Measurements from ENCODE around the gene METTL6. TPM values are rescaled to one million over a fixed set of nuclear protein-coding genes. Genes with fewer than 3 reads are reported as not detected.
"Not testable (repeated sequence)": the region's sequence is repeated elsewhere in the genome, so short reads cannot be mapped to it uniquely, and the experiment has no call there.

METTL6 gene
- total and polyA plus RNA-seq, 2 donors (not counting 1 experiment from before 2014, with no cell fraction given), result 25.7 to 37.3 TPM

DNA sequence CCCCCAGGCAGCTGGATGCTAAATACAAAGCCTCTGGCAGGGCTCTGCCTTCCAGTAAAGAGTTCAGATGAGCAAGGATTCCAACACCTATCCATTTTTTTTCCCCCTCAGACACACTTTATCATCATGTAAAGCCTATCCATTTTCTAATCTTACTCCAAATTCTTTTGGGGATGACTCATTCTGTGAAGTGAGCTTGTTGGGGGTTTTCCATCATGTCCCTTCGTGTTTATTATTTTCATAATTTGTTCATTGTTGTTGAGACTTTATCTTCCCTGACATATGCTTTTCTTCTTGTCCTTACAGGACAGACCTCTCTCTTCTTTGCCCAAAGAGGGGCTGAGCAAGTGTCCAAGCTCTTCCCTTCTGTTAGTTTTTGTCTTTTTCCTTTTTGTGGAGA is 60.3 kb downstream of the METTL6 start:
- H3K9ac ChIP-seq (ENCODE audit: insufficient read depth, low read length), result no peak overlapping the region
- no peaks in the 10 kb centered on the region for H3K36me3 ChIP-seq (ENCODE audit: control insufficient read depth, insufficient read depth, low read length)
- H4K20me1 ChIP-seq (ENCODE audit: control insufficient read depth, extremely low read depth, insufficient read depth, low read length), result no peaks in the 10 kb centered on the region
- H3K4me3 ChIP-seq (replicated peaks in 1 of 4; ENCODE audit: control extremely low read depth in 1 of 4, insufficient read depth in 1 of 4, low read depth in 3 of 4, low read length in 4 of 4), result no peak overlapping the region
- H3K4me2 ChIP-seq (ENCODE audit: extremely low read depth, insufficient read depth, low read length), result no peak overlapping the region
- peak; percentile 12 to 55 for DNase-seq (ENCODE audit: low read depth in 2 of 2)
- no peaks in the 10 kb centered on the region for H3K9me3 ChIP-seq (ENCODE audit: control insufficient read depth, insufficient read depth, low read depth, low read length)
- H3K4me1 ChIP-seq (ENCODE audit: control insufficient read depth, extremely low read depth, insufficient read depth, low read length), result no peaks in the 10 kb centered on the region
- TF ChIP-seq EZH2 (IDR thresholded peaks at IDR 0.05; ENCODE audit: low read length, missing control alignments), result no peak
- no peak for TF ChIP-seq CTCF (conservative IDR thresholded peaks at IDR 0.05 in 1 of 2, IDR thresholded peaks at IDR 0.05 in 1 of 2; ENCODE audit: low read depth in 1 of 2, low read length in 2 of 2)
- H2AFZ ChIP-seq (ENCODE audit: low read length), result no peak overlapping the region
- H3K79me2 ChIP-seq (ENCODE audit: control insufficient read depth, insufficient read depth, low read length), result no peaks in the 10 kb centered on the region
- no peaks in the 10 kb centered on the region for H3K27me3 ChIP-seq (ENCODE audit: control insufficient read depth, insufficient read depth, low read length)
- H3K27ac ChIP-seq (ENCODE audit: insufficient read depth, low read length), result no peak overlapping the region

GRCh38 chr3:15364078-15364477 is 63.3 kb downstream of the METTL6 start:
- H4K20me1 ChIP-seq (ENCODE audit: control insufficient read depth, extremely low read depth, insufficient read depth, low read length); H3K9me3 ChIP-seq (ENCODE audit: control insufficient read depth, insufficient read depth, low read depth, low read length); H3K4me3 ChIP-seq (replicated peaks in 1 of 4; ENCODE audit: control extremely low read depth in 1 of 4, insufficient read depth in 1 of 4, low read depth in 3 of 4, low read length in 4 of 4); H3K79me2 ChIP-seq (ENCODE audit: control insufficient read depth, insufficient read depth, low read length); H3K27me3 ChIP-seq (ENCODE audit: control insufficient read depth, insufficient read depth, low read length); H2AFZ ChIP-seq (ENCODE audit: low read length); H3K4me1 ChIP-seq (ENCODE audit: control insufficient read depth, extremely low read depth, insufficient read depth, low read length); H3K27ac ChIP-seq (ENCODE audit: insufficient read depth, low read length); H3K9ac ChIP-seq (ENCODE audit: insufficient read depth, low read length); H3K36me3 ChIP-seq (ENCODE audit: control insufficient read depth, insufficient read depth, low read length); H3K4me2 ChIP-seq (ENCODE audit: extremely low read depth, insufficient read depth, low read length): not testable (repeated sequence)
- DNase-seq (ENCODE audit: low read depth in 2 of 2), result peak in 1 of 2 donors; percentile 61

- Histone ChIP-seq H3K9me3 (ENCODE audit: control insufficient read depth, insufficient read depth, low read depth, low read length) (no peaks in the 10 kb centered on the region), H3K9ac (ENCODE audit: insufficient read depth, low read length) (no peak overlapping the region), H4K20me1 (ENCODE audit: control insufficient read depth, extremely low read depth, insufficient read depth, low read length) (no peaks in the 10 kb centered on the region), H3K4me1 (ENCODE audit: control insufficient read depth, extremely low read depth, insufficient read depth, low read length) (peaks cover 4% of the 10 kb centered on the region), H3K79me2 (ENCODE audit: control insufficient read depth, insufficient read depth, low read length) (no peaks in the 10 kb centered on the region), H3K36me3 (ENCODE audit: control insufficient read depth, insufficient read depth, low read length) (no peaks in the 10 kb centered on the region), H3K4me2 (ENCODE audit: extremely low read depth, insufficient read depth, low read length) (peak overlapping the region; percentile 59), H3K27ac (ENCODE audit: insufficient read depth, low read length) (no peak overlapping the region), H3K4me3 (replicated peaks in 1 of 4; ENCODE audit: control extremely low read depth in 1 of 4, insufficient read depth in 1 of 4, low read depth in 3 of 4, low read length in 4 of 4) (no peak overlapping the region), H2AFZ (ENCODE audit: low read length) (peak overlapping the region; percentile 44), H3K27me3 (ENCODE audit: control insufficient read depth, insufficient read depth, low read length) (no peaks in the 10 kb centered on the region)
- DNase-seq (ENCODE audit: low read depth in 2 of 2), result peak in 1 of 2 donors; percentile 88
- TF ChIP-seq CTCF (conservative IDR thresholded peaks at IDR 0.05 in 1 of 2, IDR thresholded peaks at IDR 0.05 in 1 of 2; ENCODE audit: low read depth in 1 of 2, low read length in 2 of 2) (no peak), EZH2 (IDR thresholded peaks at IDR 0.05; ENCODE audit: low read length, missing control alignments) (no peak)
These were observed 65.7 kb downstream of the METTL6 start for GRCh38 chr3:15361494-15362214.
